ENCODE results near the gene GABARAPL2. TPM values are rescaled to one million over a fixed set of nuclear protein-coding genes. Genes with fewer than 3 reads are reported as not detected.

The GABARAPL2 gene
- total RNA-seq, 1 experiment from 2014 or later = 76.9 TPM

- Histone ChIP-seq H3K36me3 (ENCODE audit: control insufficient read depth in 1 of 2, insufficient read depth in 2 of 2, low read length in 2 of 2) (peaks cover 38 to 43% of the 10 kb centered on the region in 2 experiments), H3K9ac (ENCODE audit: low read length) (no peak overlapping the region), H3K9me2 (ENCODE audit: insufficient read depth) (no peaks in the 10 kb centered on the region), H2AFZ (ENCODE audit: low read depth, low read length, poor library complexity, severe bottlenecking) (no peak overlapping the region), H4K20me1 (ENCODE audit: insufficient read depth) (no peaks in the 10 kb centered on the region), H3K27ac (ENCODE audit: low read depth, low read length) (no peak overlapping the region), H3K79me2 (ENCODE audit: insufficient read depth, low read length) (peaks cover 3% of the 10 kb centered on the region; the same call in 1 of the 2 replicates), H3K27me3 (ENCODE audit: insufficient read depth, low read length) (no peaks in the 10 kb centered on the region), H3K4me2 (ENCODE audit: low read length) (no peak overlapping the region), H3K9me3 (ENCODE audit: control insufficient read depth in 1 of 2, insufficient read depth in 1 of 2, low read depth in 1 of 2, low read length in 2 of 2) (no peaks in the 10 kb centered on the region), H3K4me1 (ENCODE audit: control insufficient read depth in 1 of 2, insufficient read depth in 2 of 2, low read length in 2 of 2) (no peaks in the 10 kb centered on the region), H3K4me3 (replicated peaks in 1 of 2; ENCODE audit: low read depth in 1 of 2, low read length in 2 of 2) (no peak overlapping the region)
- ATAC-seq (no peak), DNase-seq (ENCODE audit: low read depth, low spot score) (no peak)
- no TSS peak for BruUV-seq (replicated peaks)
- POLR2A ChIA-PET = no interaction called here
- intact Hi-C loops (cut with micrococcal nuclease) = no loop called here
- CTCF ChIA-PET = no interaction called here
- no peak for TF ChIP-seq SIN3A (IDR thresholded peaks at IDR 0.05; ENCODE audit: low read depth)
- no peak for TF ChIP-seq CBX3 (IDR thresholded peaks at IDR 0.05; ENCODE audit: low read depth)
- no peak for TF ChIP-seq TCF7L2 (IDR thresholded peaks at IDR 0.05; ENCODE audit: borderline replicate concordance, extremely low read depth, insufficient read depth, insufficient read length)
- no peak for TF ChIP-seq SP1 (IDR thresholded peaks at IDR 0.05; ENCODE audit: low read depth)
- no peak for TF ChIP-seq YY1 (IDR thresholded peaks at IDR 0.05; ENCODE audit: extremely low read depth, insufficient replicate concordance, low read depth, low read length)
- TF ChIP-seq MAX (IDR thresholded peaks at IDR 0.05) = no peak
- no peak for TF ChIP-seq CTCF (IDR thresholded peaks at IDR 0.05 in 2 of 3, conservative IDR thresholded peaks at IDR 0.05 in 1 of 3; ENCODE audit: borderline replicate concordance in 1 of 3, insufficient read depth in 1 of 3, low read depth in 2 of 3, low read length in 2 of 3)
- no peak for TF ChIP-seq EZH2phosphoT487 (IDR thresholded peaks at IDR 0.05; ENCODE audit: borderline replicate concordance)
- TF ChIP-seq CEBPB (IDR thresholded peaks at IDR 0.05; ENCODE audit: low read depth) = no peak
- TF ChIP-seq ZNF274 (IDR thresholded peaks at IDR 0.05; ENCODE audit: low read depth, low read length) = no peak
- no peak for TF ChIP-seq POLR2A (IDR thresholded peaks at IDR 0.05; ENCODE audit: borderline replicate concordance, extremely low read depth, insufficient read depth, insufficient read length)
- TF ChIP-seq EGR1 (IDR thresholded peaks at IDR 0.05; ENCODE audit: low read depth) = no peak
- TF ChIP-seq RAD21 (IDR thresholded peaks at IDR 0.05; ENCODE audit: low read depth) = no peak
- TF ChIP-seq JUND (IDR thresholded peaks at IDR 0.05) = no peak
- TF ChIP-seq ZFX (IDR thresholded peaks at IDR 0.05) = no peak
- RAD21 ChIA-PET (ENCODE audit: low non-redundant PET in 1 of 2, low total read pairs in 2 of 2, uncharacterized antibody in 2 of 2, unreplicated experiment in 2 of 2) = interaction anchor here in 1 of 2 experiments (0.6 kb wide), 1 partner anchor 55 kb away, joined by 6 read pairs; no protein-coding TSS in a partner anchor
Measured at GRCh38 chr16:75572864-75573542, 6.8 kb downstream of the GABARAPL2 start.

All from HCT116 (cell line).